ENCODE data around the gene RPS6KA4. TPM values are rescaled to one million over a fixed set of nuclear protein-coding genes. Genes with fewer than 3 reads are reported as not detected.

The RPS6KA4 gene
- total RNA-seq, 1 donor from 2014 or later: 13.6 TPM

DNA sequence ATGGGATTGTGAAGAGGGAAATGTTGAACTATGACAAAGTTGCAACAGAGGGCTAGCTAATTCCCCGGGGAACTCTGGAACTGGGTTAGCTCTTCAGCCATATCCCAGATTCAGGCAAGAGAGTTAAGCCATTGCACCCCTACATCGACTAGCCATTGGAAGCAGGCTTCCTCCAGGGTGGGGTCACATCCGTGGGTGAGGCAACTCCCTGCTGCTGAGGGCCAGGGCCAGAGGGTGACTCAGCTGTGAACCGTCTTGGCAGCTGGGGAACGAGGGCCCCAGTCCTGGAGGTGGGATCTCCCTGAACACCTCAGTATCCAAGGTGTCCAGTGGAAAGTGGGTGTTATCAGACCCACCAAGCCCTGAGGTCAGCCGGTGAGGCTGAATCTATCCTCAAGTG, 41.1 kb downstream of the RPS6KA4 start:
- no peak overlapping the region for H3K27ac ChIP-seq (ENCODE audit: low read depth, low read length)
- no peak overlapping the region for H3K9ac ChIP-seq (ENCODE audit: low read depth in 1 of 3, low read length in 3 of 3)
- no peak overlapping the region for H3K4me3 ChIP-seq (ENCODE audit: low read length in 3 of 3)
- peaks cover 0 to 10% (median 3%) of the 10 kb centered on the region in 3 donors for H3K27me3 ChIP-seq (ENCODE audit: control insufficient read depth in 3 of 3, insufficient read depth in 3 of 3, low read length in 3 of 3)
- H3K9me3 ChIP-seq (ENCODE audit: control insufficient read depth in 3 of 3, low read length in 3 of 3): no peaks in the 10 kb centered on the region
- H3K36me3 ChIP-seq (ENCODE audit: control insufficient read depth in 3 of 3, insufficient read depth in 3 of 3, low read length in 3 of 3): no peaks in the 10 kb centered on the region
- peaks cover 3 to 8% (median 5%) of the 10 kb centered on the region in 3 donors for H3K4me1 ChIP-seq (ENCODE audit: control insufficient read depth in 3 of 3, insufficient read depth in 3 of 3, low read length in 3 of 3)

DNA sequence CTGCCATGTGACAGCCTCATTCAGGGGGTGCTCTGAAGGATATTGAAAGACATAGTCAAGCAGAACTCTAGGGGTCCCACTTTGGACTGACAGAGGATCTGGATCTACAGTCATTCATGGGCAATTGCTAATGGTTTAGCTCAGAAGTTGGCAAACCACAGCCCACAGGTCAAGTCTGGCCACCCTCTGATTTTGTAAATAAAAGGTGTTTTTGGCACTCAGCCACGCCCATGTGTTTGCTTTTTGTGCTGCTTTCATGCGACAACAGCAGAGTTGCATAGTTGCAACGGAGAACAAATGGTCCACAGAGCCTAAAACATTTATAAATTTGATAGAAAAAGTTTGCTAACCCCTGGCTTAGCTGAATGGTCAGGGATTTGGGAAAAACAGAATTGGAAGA, 41.7 kb downstream of the RPS6KA4 start:
- H3K4me3 ChIP-seq (ENCODE audit: low read length in 3 of 3): no peak overlapping the region
- H3K27me3 ChIP-seq (ENCODE audit: control insufficient read depth in 3 of 3, insufficient read depth in 3 of 3, low read length in 3 of 3): peaks cover 0 to 10% (median 3%) of the 10 kb centered on the region in 3 donors
- H3K9me3 ChIP-seq (ENCODE audit: control insufficient read depth in 3 of 3, low read length in 3 of 3): no peaks in the 10 kb centered on the region
- H3K27ac ChIP-seq (ENCODE audit: low read depth, low read length): no peak overlapping the region
- H3K4me1 ChIP-seq (ENCODE audit: control insufficient read depth in 3 of 3, insufficient read depth in 3 of 3, low read length in 3 of 3): peaks cover 1 to 8% (median 2%) of the 10 kb centered on the region in 3 donors
- H3K9ac ChIP-seq (ENCODE audit: low read depth in 1 of 3, low read length in 3 of 3): no peak overlapping the region
- H3K36me3 ChIP-seq (ENCODE audit: control insufficient read depth in 3 of 3, insufficient read depth in 3 of 3, low read length in 3 of 3): no peaks in the 10 kb centered on the region

DNA sequence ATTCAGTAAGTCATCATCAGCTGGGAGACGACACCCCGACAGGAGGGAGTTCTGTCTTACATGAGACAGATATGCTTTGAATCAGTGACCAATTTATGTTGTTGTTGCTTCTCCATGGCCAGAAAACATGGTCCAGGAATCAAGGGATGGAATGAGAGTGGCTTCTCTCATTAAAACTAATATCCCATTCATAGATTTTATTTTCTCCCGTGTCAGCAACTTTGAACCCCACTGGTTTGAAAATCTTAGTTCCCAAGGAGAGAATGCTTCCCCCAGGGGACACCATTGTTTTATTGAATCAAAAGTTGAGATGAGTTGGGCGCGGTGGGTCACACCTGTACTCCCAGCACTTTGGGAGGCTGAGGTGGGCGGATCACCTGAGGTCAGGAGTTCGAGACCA, 42.8 kb downstream of the RPS6KA4 start:
- H3K4me3 ChIP-seq (ENCODE audit: low read length in 3 of 3): no peak overlapping the region
- peaks cover 0 to 13% (median 3%) of the 10 kb centered on the region in 3 donors for H3K27me3 ChIP-seq (ENCODE audit: control insufficient read depth in 3 of 3, insufficient read depth in 3 of 3, low read length in 3 of 3)
- H3K27ac ChIP-seq (ENCODE audit: low read depth, low read length): no peak overlapping the region
- H3K9me3 ChIP-seq (ENCODE audit: control insufficient read depth in 3 of 3, low read length in 3 of 3): no peaks in the 10 kb centered on the region
- H3K9ac ChIP-seq (ENCODE audit: low read depth in 1 of 3, low read length in 3 of 3): no peak overlapping the region
- H3K36me3 ChIP-seq (ENCODE audit: control insufficient read depth in 3 of 3, insufficient read depth in 3 of 3, low read length in 3 of 3): no peaks in the 10 kb centered on the region
- peaks cover 4 to 7% (median 5%) of the 10 kb centered on the region in 3 donors for H3K4me1 ChIP-seq (ENCODE audit: control insufficient read depth in 3 of 3, insufficient read depth in 3 of 3, low read length in 3 of 3)

DNA sequence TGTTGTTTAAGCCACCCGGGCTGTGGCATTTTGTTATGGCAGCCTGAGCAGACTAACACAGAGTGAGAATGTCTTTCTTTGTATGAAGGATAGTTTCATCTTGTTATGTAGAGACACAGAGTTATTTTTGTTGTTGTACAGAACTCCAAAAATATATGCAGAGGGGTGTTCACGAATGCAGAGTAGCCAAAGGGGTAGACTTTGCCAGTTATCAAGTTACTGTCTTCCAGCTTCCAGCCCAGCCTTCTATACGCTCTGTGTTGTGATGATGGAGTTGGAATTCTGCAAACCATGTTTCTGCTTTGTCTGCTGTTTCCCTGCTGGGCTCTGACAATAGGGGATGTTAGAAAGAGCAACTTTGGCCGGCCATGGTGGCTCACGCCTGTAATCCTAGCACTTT, 44.1 kb downstream of the RPS6KA4 start:
- H3K9ac ChIP-seq (ENCODE audit: low read depth in 1 of 3, low read length in 3 of 3): no peak overlapping the region
- no peak overlapping the region for H3K4me3 ChIP-seq (ENCODE audit: low read length in 3 of 3)
- H3K9me3 ChIP-seq (ENCODE audit: control insufficient read depth in 3 of 3, low read length in 3 of 3): no peaks in the 10 kb centered on the region
- peaks cover 4 to 7% (median 5%) of the 10 kb centered on the region in 3 donors for H3K4me1 ChIP-seq (ENCODE audit: control insufficient read depth in 3 of 3, insufficient read depth in 3 of 3, low read length in 3 of 3)
- H3K27ac ChIP-seq (ENCODE audit: low read depth, low read length): no peak overlapping the region
- peaks cover 0 to 9% (median 3%) of the 10 kb centered on the region in 3 donors for H3K27me3 ChIP-seq (ENCODE audit: control insufficient read depth in 3 of 3, insufficient read depth in 3 of 3, low read length in 3 of 3)
- no peaks in the 10 kb centered on the region for H3K36me3 ChIP-seq (ENCODE audit: control insufficient read depth in 3 of 3, insufficient read depth in 3 of 3, low read length in 3 of 3)

DNA sequence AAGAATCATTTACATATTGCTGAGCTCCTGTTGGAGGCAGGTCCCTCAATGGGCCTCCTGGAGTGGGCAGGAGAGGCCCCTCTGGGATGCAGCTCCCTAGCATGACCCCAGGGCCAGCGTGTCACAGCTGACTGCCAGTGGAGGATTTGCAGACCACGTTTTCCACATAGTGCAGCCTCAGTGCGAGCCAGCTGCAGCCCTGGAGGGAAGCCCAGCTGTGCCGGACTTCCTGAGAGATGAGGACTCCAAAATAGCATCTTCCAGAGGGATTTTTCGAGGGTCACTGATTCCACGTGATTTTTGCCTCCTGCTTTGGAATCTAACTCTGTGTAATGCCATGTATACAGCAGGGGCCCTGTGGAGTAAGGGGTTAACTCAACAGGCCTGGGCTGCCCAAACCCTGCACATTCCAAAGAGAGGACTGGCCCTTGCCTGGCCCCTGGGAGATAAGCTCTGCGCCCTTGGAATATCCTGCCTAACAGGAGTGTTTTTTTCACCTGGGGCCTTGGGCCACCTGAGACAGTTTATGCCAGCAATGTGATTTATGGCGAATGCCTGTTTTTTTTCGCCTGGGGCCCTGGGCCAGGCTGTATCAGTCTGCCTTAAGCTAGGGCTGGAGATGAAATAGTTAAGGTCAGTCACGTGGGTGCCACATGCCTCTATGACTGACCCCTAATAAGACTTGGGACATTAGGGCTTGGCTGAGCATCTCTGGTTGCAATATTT, 47.4 kb downstream of the RPS6KA4 start:
- H3K4me3 ChIP-seq (ENCODE audit: low read length in 3 of 3): no peak overlapping the region
- H3K4me1 ChIP-seq (ENCODE audit: control insufficient read depth in 3 of 3, insufficient read depth in 3 of 3, low read length in 3 of 3): peaks cover 5 to 7% (median 6%) of the 10 kb centered on the region in 3 donors
- H3K27me3 ChIP-seq (ENCODE audit: control insufficient read depth in 3 of 3, insufficient read depth in 3 of 3, low read length in 3 of 3): peaks cover 5 to 10% (median 8%) of the 10 kb centered on the region in 3 donors
- H3K9me3 ChIP-seq (ENCODE audit: control insufficient read depth in 3 of 3, low read length in 3 of 3): no peaks in the 10 kb centered on the region
- H3K36me3 ChIP-seq (ENCODE audit: control insufficient read depth in 3 of 3, insufficient read depth in 3 of 3, low read length in 3 of 3): no peaks in the 10 kb centered on the region
- no peak overlapping the region for H3K27ac ChIP-seq (ENCODE audit: low read depth, low read length)
- H3K9ac ChIP-seq (ENCODE audit: low read depth in 1 of 3, low read length in 3 of 3): no peak overlapping the region

DNA sequence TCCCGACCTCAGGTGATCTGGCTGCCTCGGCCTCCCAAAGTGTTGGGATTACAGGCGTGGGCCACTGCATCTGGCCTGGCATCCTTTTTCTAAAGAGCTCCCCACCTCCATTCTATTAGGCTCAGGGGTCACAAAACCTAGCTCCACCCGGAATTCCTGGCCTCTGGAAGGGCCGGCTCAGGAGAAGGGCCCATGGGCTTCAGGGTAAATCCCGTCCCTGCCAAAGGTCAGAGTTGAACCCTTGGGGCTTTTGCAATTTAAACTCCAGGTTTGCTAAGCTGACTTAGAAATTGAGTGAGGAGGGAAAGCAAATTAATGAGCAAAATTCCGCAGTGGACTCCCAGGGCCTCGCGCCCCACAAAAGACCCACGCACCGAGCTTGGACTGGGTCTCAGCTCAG, 48.3 kb downstream of the RPS6KA4 start:
- Histone ChIP-seq H3K4me3 (ENCODE audit: low read length in 3 of 3) (no peak overlapping the region), H3K27ac (ENCODE audit: low read depth, low read length) (no peak overlapping the region), H3K36me3 (ENCODE audit: control insufficient read depth in 3 of 3, insufficient read depth in 3 of 3, low read length in 3 of 3) (no peaks in the 10 kb centered on the region), H3K9me3 (ENCODE audit: control insufficient read depth in 3 of 3, low read length in 3 of 3) (no peaks in the 10 kb centered on the region), H3K4me1 (ENCODE audit: control insufficient read depth in 3 of 3, insufficient read depth in 3 of 3, low read length in 3 of 3) (peaks cover 5 to 7% (median 6%) of the 10 kb centered on the region in 3 donors), H3K27me3 (ENCODE audit: control insufficient read depth in 3 of 3, insufficient read depth in 3 of 3, low read length in 3 of 3) (peaks cover 5 to 10% (median 8%) of the 10 kb centered on the region in 3 donors), H3K9ac (ENCODE audit: low read depth in 1 of 3, low read length in 3 of 3) (no peak overlapping the region)

DNA sequence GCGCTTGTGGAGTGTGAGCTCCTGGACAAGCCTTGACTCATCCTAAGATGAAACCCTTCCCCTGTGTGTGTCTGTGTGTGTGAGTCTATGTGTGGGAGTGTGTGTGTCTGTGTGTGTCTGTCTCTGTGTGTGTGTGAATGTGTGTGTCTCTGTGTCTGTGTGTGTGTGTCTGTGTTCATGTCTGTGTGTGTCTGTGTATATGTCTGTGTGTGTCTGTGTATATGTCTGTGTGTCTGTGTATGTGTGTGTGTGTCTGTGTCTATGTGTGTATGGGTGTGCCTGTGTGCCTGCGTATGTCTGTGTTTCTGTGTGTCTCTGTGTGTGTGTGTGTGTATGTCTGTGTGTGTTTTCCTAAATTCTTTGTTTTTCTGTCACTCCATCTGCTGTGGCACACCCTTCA, 48.7 kb downstream of the RPS6KA4 start:
- Histone ChIP-seq H3K4me3 (ENCODE audit: low read length in 3 of 3) (no peak overlapping the region), H3K27ac (ENCODE audit: low read depth, low read length) (no peak overlapping the region), H3K9me3 (ENCODE audit: control insufficient read depth in 3 of 3, low read length in 3 of 3) (no peaks in the 10 kb centered on the region), H3K27me3 (ENCODE audit: control insufficient read depth in 3 of 3, insufficient read depth in 3 of 3, low read length in 3 of 3) (peaks cover 5 to 10% (median 8%) of the 10 kb centered on the region in 3 donors), H3K36me3 (ENCODE audit: control insufficient read depth in 3 of 3, insufficient read depth in 3 of 3, low read length in 3 of 3) (no peaks in the 10 kb centered on the region), H3K4me1 (ENCODE audit: control insufficient read depth in 3 of 3, insufficient read depth in 3 of 3, low read length in 3 of 3) (peaks cover 5 to 7% (median 6%) of the 10 kb centered on the region in 3 donors), H3K9ac (ENCODE audit: low read depth in 1 of 3, low read length in 3 of 3) (no peak overlapping the region)

DNA sequence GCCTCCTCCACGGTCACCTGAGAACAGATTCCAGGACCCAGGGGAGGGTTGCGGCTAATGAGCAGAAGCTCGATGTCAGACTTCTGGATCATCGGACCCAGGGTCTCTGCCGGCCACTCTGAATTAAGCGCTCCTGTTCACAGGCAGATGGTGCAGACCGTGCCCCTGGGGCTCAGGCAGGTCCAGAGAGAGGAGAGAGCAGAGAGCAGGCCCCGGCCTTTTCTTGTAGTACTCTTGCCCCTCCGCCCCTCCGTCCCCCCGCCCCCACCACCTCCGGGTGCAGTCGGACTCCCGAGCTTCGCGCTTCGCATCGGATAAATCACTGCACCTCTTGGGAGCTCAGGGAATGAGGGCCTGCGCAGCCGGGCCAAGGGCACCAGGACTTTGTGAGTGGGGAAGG, 50.3 kb downstream of the RPS6KA4 start:
- no peaks in the 10 kb centered on the region for H3K9me3 ChIP-seq (ENCODE audit: control insufficient read depth in 3 of 3, low read length in 3 of 3)
- H3K4me1 ChIP-seq (ENCODE audit: control insufficient read depth in 3 of 3, insufficient read depth in 3 of 3, low read length in 3 of 3): peaks cover 5 to 7% (median 6%) of the 10 kb centered on the region in 3 donors
- no peak overlapping the region for H3K9ac ChIP-seq (ENCODE audit: low read depth in 1 of 3, low read length in 3 of 3)
- no peaks in the 10 kb centered on the region for H3K36me3 ChIP-seq (ENCODE audit: control insufficient read depth in 3 of 3, insufficient read depth in 3 of 3, low read length in 3 of 3)
- H3K27me3 ChIP-seq (ENCODE audit: control insufficient read depth in 3 of 3, insufficient read depth in 3 of 3, low read length in 3 of 3): peaks cover 5 to 10% (median 8%) of the 10 kb centered on the region in 3 donors
- no peak overlapping the region for H3K4me3 ChIP-seq (ENCODE audit: low read length in 3 of 3)
- H3K27ac ChIP-seq (ENCODE audit: low read depth, low read length): no peak overlapping the region

DNA sequence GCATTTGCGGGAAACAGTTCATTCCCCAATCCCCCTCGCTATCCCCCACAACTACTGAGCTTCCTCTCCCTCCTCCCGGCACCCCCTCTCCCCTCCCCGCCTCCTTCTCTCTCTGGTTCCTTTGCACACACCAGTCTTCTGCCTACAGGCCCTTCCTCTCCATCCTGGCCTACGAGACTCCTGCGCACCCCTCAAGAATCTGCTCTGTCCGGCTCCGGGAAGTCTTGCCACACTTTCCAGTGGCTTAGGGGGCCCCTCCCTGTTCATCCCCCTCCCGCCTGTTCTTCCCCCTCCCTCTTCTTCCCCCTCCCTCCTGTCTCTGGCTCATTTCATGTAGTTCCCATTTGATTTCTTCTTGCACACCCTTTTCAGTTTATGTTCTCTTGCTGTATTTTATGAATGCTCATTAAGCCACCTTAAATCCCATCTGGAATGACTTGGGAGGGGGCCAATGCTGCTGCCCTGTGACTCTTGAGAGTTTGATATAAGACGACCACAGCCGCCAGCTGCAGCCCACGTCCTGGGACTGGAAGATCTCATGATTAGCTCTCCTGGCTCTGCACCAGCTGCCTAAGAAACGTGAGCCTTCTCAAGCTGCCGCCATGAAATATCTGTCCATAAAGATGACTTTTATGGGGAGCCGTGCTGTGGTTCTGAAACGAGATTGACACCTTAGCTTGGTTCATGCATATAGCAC, 50.9 kb downstream of the RPS6KA4 start:
- Histone ChIP-seq H3K27ac (ENCODE audit: low read depth, low read length) (no peak overlapping the region), H3K9me3 (ENCODE audit: control insufficient read depth in 3 of 3, low read length in 3 of 3) (no peaks in the 10 kb centered on the region), H3K4me1 (ENCODE audit: control insufficient read depth in 3 of 3, insufficient read depth in 3 of 3, low read length in 3 of 3) (peaks cover 5 to 7% (median 6%) of the 10 kb centered on the region in 3 donors), H3K9ac (ENCODE audit: low read depth in 1 of 3, low read length in 3 of 3) (no peak overlapping the region), H3K36me3 (ENCODE audit: control insufficient read depth in 3 of 3, insufficient read depth in 3 of 3, low read length in 3 of 3) (no peaks in the 10 kb centered on the region), H3K27me3 (ENCODE audit: control insufficient read depth in 3 of 3, insufficient read depth in 3 of 3, low read length in 3 of 3) (peaks cover 5 to 10% (median 8%) of the 10 kb centered on the region in 3 donors), H3K4me3 (ENCODE audit: low read length in 3 of 3) (no peak overlapping the region)

DNA sequence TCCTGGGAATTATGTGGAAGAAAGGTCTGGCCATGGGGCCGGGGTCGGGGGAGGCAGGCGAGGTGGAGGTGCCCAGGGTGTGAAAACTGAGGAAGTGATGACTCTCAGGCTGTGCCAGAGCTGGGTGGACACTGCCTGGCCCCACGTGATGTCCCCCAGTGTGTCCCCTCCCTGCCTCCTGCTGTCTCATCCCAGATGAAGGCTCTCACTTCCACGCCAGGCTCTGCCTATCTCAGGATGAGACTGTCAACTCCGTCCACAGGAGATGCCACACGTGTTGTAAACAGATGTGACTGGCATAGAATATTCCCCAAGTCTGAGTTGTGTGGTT, 51.4 kb downstream of the RPS6KA4 start:
- no peaks in the 10 kb centered on the region for H3K36me3 ChIP-seq (ENCODE audit: control insufficient read depth in 3 of 3, insufficient read depth in 3 of 3, low read length in 3 of 3)
- H3K9me3 ChIP-seq (ENCODE audit: control insufficient read depth in 3 of 3, low read length in 3 of 3): no peaks in the 10 kb centered on the region
- H3K4me1 ChIP-seq (ENCODE audit: control insufficient read depth in 3 of 3, insufficient read depth in 3 of 3, low read length in 3 of 3): peaks cover 5 to 7% (median 6%) of the 10 kb centered on the region in 3 donors
- H3K4me3 ChIP-seq (ENCODE audit: low read length in 3 of 3): no peak overlapping the region
- no peak overlapping the region for H3K9ac ChIP-seq (ENCODE audit: low read depth in 1 of 3, low read length in 3 of 3)
- peaks cover 5 to 10% (median 8%) of the 10 kb centered on the region in 3 donors for H3K27me3 ChIP-seq (ENCODE audit: control insufficient read depth in 3 of 3, insufficient read depth in 3 of 3, low read length in 3 of 3)
- no peak overlapping the region for H3K27ac ChIP-seq (ENCODE audit: low read depth, low read length)

Measured in skeletal muscle tissue (tissue), 4 donors.